Stimulated activated CD8-positive, alpha-beta memory T cell treated with anti-CD3 and anti-CD28 coated beads, Interleukin-15, amount 100 ng/mL, for 48 hours (primary cell): ENCODE data around the gene ANAPC13.

Source experiments
- DNase-seq, 2 donors: peaks; one replicate each; pipeline ENCODE4 v3.0.0-alpha.2; 2020; ENCODE audit warnings: low read depth in 2 of 2

The ANAPC13 gene, protein sequence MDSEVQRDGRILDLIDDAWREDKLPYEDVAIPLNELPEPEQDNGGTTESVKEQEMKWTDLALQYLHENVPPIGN

DNA sequence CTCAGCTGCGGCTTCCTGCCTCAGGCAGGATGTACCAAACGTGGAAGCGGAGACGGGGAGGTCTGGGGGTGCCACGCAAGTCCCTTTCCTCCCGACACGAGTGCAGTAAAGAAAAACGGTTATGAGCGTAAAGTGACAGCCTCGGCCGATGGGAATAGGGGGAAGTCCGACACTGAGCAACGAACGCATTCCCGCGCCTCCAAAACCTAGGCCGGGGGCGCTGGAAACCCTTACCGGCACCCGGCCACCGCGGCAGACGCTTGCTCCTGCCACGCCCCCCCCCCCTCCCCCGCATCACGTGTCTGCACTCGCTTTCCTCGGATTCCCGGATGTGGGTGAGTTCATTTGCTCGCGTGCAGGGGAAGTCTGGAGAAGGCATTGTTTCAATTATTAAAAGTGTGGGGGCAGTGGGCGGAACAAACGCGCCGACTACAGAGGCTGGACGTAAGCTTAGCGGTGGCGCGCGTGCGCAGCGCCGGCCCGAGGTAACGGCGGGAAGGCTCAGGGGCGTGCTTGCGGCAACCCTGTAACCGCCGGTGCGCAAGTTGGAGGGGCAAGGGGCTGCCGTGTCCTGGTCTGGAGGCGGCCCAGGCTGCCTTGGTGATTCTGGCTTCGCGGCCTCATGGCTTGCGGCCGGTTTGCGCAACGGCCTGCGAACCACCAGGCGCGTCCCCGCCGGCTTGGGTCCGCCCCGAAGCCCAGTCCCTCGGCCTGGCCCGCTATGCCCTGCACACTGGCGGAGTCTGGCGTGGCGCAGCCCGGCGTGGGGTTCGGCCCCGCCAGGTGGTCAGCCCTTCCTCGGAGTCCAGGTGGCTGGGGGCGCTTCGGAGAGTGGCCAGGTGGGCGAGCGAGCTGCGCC, at the start of gene ANAPC13, which contains the start of gene CEP63:
ANAPC13 (minus strand) TSS at position 268 of the 859 bp plus-strand sequence. CDS start 3,081 bp downstream, outside the sequence.
CEP63 (plus strand) TSS at position 340 of the 859 bp plus-strand sequence. CDS start 9,264 bp downstream, outside the sequence.
- peak; percentile 87 to 89 for DNase-seq

DNA sequence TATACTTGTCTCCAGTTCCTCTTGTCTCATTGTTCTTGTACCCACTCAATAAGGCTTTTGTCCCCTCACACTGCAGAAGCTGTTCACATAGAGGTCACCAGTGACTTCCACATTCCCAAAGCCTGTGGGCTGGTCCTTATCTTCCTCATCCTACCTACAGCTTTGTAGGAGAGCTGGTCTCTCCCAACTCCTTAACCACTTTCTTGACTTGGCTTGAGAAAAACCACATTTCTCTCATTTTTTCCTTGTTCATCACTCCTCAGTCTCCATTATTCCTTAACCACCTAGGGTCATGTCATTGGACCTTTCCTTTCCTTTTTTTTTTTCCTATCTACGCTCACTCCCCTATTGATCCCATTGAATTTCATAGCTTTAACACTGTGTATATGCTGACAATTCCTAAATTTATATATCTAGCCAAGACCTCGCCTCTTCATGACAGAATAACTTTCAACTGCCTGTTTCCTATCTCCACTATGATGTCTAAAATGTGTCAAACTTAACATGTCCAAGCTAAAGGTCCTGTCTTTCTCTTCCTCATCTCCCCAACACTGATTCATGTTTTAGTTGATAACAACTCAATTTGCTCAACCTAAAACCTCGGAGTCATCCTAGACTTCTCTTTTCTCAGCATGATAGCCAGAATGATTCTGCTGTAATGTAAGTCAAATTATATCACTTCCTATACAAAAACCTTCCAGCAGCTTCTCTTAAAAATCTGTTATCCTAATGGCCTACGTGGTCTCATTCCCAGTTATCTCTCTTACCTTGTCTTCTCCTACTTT, 49.6 kb upstream of the ANAPC13 start:
- no peak for DNase-seq

DNA sequence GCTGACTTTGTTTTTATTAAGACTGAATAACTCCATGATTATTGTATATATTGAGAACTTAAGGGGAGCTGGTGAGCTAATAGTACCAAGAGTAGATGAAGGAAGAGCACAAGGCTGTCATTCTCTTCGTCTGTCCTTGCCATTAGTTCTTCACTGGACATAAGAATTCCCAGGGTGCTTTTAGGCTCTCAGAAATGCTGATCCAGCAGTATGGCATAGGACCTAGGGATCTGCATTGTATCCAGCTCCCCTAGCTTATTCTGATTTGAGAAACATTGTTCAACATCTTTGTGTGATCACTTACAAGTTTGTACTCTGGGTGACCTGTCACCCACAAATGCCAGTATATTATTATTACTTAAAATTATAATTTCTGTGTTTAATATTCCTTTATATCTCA, 47.7 kb upstream of the ANAPC13 start:
- DNase-seq, result no peak

DNA sequence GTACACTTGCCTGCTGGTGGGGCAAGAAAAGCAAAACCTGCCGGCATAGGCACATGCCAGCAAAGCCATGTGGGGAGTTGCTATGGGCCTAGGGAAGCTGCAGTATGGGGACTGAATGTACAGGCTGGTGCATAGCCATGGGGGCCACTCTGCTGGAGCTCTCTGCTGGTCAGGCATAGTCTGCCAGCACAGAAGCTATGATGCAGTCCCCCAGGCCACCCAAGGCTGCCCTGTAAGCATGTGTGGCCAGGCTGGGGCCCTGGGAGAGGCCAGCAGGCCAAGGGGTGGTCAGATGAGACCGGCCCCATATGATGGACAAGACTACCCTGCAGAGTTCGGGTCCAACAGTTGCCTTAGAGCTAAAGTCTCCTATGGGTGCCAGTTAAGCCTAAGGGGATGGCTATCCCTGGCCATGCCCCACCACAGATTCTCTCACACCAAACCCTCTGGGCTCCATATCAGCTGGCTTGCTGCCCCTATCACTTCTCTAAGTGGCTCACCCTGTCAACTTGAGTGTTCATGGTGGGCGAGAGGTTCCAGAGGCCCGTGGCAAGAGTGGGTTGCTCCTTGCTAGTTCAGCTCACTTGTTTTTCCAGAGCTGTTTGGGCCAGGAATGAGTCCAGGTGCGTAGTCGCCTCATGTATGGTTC, 41.9 kb upstream of the ANAPC13 start:
- no peak for DNase-seq

DNA sequence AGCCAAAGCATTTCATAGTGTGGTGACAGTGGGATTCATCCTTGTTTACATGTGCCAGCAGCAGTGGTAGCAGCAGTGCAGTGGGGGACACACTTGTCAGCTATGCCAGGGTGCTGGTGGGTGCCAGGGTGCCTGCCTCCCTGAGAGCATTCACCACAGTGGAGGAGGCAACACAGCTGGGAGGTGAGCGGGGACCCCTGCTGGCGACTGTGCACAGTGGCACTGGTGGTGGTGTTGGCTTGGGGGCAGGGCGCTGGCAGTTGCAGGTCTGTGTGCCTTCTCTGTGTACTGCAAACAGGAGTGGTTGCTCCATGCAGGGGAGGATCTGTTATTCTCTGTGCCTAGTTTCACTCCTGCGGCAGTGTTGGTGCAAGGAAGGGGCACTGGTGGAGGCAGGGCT, 41.3 kb upstream of the ANAPC13 start:
- DNase-seq, result no peak

DNA sequence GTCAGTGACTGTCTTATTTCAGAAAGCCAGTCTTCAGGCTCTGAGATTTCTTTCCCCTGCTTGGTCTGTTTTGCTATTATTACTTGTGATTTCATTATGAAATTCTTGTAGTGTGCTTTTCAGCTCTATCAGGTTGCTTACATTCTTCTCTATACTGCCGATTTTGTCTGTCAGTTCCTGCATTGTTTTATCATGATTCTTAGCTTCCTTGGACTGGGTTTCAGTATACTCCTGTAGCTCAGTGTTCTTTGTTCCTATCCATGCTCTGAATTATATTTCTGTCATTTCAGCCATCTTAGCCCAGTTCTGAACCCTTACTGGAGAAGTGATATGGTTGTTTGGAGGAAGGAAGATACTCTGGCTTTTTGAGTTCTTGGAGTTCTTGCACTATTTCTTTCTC, 40.5 kb upstream of the ANAPC13 start:
- no peak for DNase-seq

DNA sequence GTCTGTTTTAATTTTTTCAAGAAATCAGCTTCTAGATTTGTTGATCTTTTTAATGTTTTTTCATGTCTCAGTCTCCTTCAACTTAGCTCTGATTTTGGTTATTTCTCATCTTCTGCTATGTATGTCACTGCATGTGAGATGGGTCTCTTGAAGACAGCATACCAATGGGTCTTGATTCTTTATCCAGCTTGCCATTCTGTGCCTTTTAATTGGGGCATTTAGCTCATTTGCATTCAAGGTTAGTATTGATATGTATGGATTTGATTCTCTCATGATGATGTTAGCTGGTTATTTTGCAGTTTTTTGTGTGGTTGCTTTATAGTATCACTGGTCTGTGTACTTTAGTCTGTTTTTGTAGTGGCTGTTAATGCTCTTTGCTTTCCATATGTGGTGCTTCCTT, 39.5 kb upstream of the ANAPC13 start:
- no peak for DNase-seq

DNA sequence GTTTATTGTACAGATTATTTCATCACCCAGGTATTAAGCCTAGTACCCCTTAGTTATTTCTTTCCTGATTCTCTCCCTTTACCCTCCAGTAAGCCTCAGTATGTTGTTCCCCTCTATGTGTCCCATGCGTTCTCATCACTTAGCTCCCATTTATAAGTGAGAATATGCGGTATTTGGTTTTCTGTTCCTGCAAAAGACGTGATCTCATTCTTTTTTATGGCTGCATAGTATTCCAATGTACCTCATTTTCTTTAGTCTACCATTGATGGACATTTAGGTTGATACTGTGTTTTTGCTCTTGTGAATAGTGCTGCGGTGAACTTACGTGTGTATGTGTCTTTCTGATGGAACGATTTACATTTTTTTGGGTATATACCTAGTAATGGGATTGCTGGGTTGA, 36.8 kb upstream of the ANAPC13 start:
- no peak for DNase-seq

DNA sequence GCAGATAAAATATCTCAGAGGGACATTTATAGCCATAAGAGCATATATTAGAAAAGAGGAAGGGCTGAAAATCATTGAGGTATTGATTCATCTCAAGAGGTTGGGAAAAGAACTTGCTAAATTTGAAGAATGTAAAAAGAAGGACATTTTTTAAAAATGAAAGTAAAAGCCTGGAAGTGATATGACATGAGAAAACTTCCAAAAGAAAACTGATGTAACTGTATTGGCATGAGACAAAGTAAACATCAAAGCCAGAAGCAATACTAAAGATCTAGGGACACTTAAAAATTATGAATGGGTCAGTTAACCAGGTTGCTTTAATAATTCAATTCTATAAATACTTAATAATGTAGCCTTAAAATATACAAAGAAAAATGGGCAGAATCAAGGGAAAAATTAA, 32.0 kb upstream of the ANAPC13 start:
- DNase-seq, result no peak

DNA sequence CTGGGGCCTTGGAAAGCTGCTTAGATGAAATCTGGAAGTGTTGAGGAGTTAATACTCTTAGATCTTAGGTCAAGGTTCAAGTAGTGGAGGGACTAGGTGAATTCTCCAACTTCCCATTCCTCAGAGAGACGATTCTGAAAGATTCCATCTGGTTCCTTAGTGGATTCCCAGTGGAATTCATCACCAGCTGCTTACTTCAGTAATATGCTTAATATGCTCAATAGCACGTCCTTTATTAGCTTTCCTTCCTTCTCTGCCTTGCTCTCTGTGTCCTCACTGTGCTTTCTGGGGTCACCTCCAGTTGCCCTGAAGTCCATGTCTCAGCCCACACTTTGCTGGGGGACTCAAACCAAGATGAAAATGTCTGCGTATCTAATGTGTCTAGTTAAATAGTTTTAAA, 31.1 kb upstream of the ANAPC13 start:
- DNase-seq, result no peak

DNA sequence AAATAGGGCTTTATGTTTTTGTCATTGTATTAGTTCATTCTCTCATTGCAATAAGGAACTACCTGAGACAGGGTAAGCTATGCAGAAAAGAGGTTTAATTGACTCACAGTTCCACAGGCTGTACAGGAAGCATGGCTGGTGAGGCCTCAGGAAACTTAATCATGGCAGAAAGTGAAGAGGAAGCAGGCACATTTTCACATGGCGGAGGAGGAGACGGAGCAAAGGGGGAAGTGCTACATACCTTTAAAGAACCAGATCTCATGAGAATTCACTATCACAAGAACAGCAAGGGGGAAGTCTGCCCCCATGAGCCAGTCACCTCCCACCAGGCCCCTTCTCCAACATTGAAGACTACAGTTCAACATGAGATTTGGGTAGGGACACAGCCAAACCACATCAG, 25.7 kb upstream of the ANAPC13 start:
- DNase-seq, result no peak

DNA sequence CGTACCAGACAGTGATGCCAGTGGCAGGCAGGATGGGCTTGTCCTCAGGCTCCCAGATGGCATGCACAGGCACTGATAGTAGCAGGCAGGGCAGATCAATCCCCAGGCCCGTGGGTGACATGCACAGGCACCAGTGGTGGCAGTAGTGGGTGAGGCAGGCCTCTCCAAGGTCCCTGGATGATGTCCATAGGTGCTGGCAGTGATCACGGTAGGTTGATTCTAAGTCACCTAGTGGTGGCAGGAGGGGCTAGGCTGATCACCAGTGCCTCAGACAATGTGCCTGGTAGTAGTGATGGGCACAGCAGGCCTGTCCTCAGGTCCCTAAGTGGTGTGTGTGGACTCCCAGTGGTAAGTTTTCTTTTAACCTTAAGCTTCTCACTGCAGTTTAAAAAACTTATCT, 19.7 kb upstream of the ANAPC13 start:
- DNase-seq, result no peak

DNA sequence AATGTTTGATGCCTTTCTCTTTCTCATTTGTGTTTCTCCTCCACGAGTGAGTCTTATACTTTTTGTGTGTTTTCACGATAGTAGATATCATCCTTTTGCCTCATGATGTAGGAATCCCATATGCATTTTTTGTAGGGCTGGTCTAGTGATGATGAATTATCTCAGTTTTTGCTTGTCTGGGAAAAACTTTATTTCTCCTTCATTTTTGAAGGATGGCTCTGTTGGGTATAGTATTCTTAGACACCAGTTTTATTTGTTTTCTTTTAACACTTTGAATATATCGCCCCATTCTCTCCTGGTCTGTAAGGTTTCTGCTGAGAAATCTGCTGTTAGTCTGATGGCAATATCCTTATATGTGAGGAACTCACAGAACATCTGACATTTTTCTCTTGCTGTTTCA, 18.3 kb upstream of the ANAPC13 start:
- DNase-seq, result no peak

DNA sequence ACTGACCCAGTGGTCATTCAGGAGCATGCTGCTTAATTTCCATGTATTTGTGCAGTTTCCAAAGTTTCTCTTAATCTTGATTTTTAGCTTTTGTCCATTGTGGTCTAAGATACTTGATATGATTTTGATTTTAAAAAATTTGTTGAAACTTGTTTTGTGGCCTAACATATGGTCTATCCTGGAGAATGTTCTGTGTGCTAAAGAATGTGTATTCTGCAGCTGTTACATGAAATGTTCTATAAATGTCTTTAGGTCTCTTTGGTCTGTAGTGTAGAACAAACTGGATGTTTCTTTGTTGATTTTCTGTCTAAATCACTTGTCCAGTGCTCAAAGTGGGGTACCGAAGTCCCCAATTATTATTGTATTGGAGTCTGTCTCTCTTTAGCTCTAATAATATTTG, 17.5 kb upstream of the ANAPC13 start:
- no peak for DNase-seq

DNA sequence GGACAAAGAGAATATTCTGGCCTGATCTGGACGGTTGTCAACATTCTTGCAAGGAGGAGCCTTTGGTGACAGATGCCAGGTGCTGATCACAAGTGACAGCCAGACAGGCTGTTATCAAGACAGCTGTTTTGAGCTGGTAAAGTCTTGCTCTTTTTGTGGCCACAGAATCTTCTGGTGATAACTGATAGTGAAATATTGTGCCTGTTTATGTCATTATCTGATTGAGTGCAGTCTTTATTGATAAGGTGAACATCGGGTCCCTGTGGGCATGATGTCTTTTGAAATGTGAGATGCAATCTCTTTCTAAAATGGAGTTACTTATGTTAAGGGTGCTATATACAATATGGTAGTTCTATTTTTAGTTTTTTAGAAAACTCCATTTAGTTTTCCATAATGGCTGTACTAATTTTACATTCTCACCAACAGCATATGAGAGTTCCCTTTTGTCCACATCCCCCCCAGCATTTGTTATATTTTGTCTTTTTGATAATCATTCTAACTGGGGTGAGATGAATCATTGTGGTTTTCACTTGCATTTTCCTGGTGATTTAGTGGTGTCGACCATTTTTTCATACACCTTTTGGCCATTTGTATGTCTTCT, 10.8 kb upstream of the ANAPC13 start:
- DNase-seq, result no peak

DNA sequence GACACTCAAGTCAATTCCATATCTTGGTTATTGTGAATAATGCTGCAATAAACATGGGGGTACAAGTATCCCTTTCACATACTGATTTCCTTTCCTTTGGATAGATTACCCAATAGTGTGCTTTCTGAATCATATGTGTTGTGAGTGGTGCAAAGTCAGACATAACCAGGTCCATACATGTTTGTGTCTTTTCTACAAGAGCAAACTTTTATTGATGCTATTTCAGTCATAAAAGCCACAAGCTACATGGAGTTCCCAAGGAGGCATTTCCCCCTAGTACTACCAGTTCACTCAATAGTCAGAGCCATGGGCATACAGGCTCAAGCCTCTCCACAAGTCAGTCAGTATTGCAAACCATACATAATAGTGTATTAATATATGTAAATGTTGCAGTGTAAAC, 10.2 kb upstream of the ANAPC13 start:
- no peak for DNase-seq

DNA sequence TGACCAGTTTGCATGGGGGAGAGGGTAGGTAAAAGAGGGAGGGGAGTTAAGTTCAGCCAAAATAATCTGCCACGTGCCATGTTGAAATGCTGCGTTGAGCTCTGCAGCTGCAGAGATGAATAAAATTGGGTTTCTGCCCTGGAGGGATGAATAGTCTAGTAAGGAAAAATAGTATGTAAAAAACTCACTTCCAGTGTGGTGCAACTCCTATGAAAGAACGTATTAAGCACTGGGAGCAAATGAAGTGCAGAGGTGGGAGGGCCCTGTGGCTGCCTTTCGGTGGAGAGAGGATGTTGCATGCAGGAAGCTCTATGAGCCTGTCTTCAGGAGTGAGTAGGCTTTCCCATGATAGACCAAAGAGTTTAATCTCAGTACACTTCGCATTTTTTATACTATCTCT, 8.7 kb upstream of the ANAPC13 start:
- DNase-seq, result no peak

DNA sequence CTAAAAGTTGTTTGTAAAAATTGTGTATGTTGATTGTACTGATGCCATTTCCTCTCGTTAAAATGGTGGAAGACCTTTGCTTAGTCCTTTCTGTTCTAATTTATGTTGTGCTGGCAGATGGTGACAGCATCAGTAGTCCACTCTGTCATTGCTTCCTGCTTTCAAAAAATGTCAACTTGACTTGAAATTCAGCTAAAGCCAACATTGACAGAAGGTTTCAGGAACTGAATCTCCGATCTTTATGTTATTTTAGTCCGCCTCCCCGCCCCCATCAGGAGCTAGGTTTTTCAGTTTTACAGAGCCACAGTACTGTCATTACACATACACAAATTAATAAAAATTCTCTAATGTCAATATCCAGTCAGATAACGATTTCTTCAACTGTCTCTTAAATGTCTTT, 1.6 kb upstream of the ANAPC13 start:
- DNase-seq, result no peak

DNA sequence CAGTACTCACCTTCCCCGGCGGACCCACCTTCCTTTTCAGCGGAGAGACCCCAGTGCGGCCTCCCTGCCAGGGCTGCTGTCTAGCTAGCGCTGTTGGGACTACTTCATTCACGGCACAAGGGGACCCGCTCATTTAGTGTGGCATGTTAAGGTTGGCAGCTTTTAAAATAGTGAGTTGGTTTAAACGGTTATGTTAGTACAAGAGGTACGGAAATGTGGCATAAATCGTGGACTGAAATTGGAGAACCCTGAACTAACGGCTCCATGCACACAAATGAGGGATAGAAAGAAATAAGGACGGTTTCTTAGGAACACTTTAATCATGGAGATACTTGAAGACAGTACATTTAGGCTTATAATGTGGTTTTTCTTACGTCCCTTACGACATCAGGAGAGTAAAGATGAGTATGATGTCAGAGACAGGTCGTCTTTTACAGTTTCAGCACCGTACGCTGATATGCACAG, 824 bp upstream of the ANAPC13 start:
- no peak for DNase-seq

DNA sequence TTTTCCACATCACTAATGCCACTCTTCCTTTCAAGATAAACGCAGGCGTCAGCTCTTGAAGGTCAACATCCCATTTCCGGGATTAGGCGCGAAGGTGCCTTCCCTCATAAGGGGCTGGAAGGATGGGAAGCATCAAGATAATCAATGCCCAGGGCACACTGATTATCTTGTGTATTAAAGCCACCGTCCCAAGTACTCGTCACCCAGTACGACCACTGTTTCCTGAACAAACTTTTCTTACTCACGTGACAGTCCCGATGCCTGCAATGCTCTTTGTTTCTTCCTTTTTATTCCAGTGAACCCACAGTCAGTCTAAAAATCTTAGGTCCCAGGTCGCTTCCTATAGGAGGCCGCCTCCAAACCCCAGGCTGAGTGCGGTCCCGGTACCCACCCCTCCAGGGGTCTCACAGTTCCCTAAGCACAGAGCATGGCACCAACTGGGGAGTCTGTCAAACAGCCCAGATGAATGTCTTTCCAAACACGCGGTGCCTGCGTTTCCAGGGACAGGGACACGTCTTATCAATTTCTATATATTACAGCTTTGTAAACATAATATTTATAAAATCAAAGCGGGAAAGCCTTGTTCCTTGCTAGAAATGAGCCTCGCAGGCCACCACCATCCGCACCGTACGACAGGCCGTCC, 589 bp downstream of the ANAPC13 start:
- DNase-seq, result no peak

DNA sequence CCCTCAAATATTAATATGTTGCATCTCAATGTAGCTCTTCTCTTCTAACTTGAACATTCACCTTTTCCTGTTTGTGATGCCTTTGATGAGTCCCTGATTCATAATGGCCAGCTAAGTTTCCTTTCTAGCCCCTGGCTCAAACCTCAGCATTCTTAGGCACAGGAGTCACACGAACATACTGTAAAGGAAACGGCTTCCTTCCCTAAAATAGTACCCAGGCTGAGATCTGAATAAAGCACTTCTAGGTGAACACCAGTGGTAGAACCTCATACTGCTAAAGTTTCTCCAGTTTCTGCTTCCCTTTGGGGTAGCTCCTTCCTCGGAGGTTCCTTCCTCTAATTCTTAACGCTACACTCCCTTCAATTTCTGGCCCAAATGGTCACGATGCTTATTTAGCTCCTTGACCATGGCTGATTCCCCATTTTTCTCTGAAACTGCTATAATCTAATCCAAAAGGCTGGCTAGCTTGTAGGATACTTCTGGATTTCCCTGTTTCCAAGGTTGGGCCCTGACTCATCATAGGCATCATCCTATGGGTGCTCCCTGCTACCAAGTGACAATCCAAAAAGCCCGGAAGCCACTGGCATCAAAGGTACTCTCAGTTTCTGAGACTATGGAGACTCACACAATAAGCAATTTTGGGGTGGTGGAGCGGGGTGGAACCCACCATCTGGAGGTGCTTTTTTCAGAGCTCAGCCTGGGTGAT, 2.4 kb downstream of the ANAPC13 start:
- DNase-seq, result no peak
